Stimulated activated naive CD4-positive, alpha-beta T cell treated with Interleukin-2 at 50 U/mL for 16 hours (primary cell): ENCODE data around the gene ACSL1.

Experiments
- DNase-seq: peaks from one replicate; lab custom pipeline; 2025; lab: John Stamatoyannopoulos, UW

Gene ACSL1

GRCh38 chr4:184715526-184715925, 110.2 kb downstream of the ACSL1 start:
- no peak for DNase-seq

GRCh38 chr4:184713887-184714286, 111.9 kb downstream of the ACSL1 start:
- no peak for DNase-seq

GRCh38 chr4:184712322-184712721, 113.4 kb downstream of the ACSL1 start:
- DNase-seq, result no peak

- DNase-seq, result no peak
Observed at GRCh38 chr4:184706453-184706852, 119.3 kb downstream of the ACSL1 start.

GRCh38 chr4:184705692-184706091, 120.1 kb downstream of the ACSL1 start:
- DNase-seq, result no peak
